GM19239 (cell line): ENCODE data around the gene TBC1D25.
A peak's percentile ranks its signal among the peaks of the same experiment; 100 is the strongest.
"Not testable (repeated sequence)": the region's sequence is repeated elsewhere in the genome, so short reads cannot be mapped to it uniquely, and the experiment has no call there.

Source experiments
- DNase-seq: peaks from one replicate; pipeline ENCODE4 v3.0.0; 2011; ENCODE audit warnings: low spot score; ENCODE audit not compliant: insufficient read length
- FAIRE-seq: peaks from 2 replicates; lab custom pipeline; 2011; peaks lifted over from hg19 to GRCh38; lab: Jason Lieb, UNC

TBC1D25 gene

DNA sequence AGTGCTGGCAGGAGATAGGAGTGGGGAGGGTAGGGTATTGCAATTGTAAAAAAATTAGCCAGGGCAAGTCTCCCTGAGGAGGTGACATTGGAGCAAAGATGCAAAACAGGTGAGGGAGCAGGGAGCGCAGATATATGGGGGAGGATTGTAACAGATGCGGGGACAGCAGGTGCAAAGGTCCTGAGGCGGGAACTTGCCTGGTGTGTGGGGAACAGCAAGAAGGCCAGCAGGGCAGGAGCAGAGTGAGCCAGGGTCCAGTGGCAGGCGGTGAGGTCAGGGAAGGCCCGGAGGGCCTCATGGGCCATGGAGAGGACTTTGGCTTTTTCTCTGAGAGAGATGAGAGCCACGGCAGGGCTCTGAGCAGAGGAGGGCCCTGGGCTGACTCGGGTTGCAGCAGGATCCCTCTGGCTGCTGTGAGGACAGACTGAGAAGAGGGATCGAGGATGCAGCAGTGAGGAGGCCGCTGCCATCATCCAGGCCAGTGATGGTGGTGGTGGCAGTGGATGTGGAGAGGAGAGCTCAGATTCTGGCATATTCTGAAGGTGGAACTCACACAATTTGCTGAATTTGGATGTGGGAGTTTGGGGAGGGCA, 24.6 kb upstream of the TBC1D25 start:
- FAIRE-seq (no peak), DNase-seq (no peak)

DNA sequence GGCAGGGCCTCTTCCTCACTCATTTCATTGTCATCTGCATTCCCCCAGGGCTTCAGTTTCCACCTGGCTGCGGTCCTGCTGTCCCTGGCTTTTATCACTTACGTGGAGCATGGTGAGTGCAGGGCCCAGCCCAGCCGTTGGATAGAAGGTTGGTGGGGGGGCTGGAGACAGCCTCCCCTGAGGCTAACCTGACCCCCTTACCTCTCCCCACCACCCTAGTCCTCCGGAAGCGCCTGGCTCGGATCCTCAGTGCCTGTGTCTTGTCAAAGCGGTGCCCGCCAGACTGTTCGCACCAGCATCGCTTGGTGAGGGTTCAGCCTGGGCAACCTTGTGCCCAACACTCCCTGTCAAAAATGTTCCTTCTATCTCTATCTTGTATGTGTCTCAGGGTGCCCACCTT, 23.7 kb upstream of the TBC1D25 start:
- DNase-seq: no peak
- no peak for FAIRE-seq

DNA sequence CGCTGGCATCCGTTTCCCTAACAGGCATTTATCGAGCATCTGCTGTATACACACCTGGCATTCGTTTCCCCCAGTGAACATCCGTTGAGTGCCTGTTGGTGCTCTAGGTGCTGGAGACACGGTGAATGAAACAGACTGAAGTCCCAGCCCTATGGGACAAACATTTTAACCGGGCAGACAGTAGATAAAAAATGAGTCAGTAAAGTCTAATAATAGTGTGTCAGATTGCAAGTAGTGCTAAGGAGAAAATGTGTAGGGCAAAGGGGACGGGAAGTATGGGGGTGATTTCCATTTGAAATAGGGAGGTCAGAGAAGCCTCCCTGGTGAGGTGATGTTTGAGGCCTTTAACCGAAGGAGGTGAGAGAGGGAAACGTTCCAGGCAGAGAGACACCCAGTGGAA, 23.2 kb upstream of the TBC1D25 start:
- no peak for FAIRE-seq

GRCh38 chrX:48516987-48517386, 22.5 kb upstream of the TBC1D25 start:
- FAIRE-seq (no peak), DNase-seq (no peak)

More for the DNA sequence above, 23.2 kb upstream of the TBC1D25 start:
- no peak for DNase-seq

GRCh38 chrX:48519481-48519880, 20.0 kb upstream of the TBC1D25 start:
- FAIRE-seq, DNase-seq: not testable (repeated sequence)

GRCh38 chrX:48520455-48520854, 19.1 kb upstream of the TBC1D25 start:
- no peak for DNase-seq
- FAIRE-seq: no peak

DNA sequence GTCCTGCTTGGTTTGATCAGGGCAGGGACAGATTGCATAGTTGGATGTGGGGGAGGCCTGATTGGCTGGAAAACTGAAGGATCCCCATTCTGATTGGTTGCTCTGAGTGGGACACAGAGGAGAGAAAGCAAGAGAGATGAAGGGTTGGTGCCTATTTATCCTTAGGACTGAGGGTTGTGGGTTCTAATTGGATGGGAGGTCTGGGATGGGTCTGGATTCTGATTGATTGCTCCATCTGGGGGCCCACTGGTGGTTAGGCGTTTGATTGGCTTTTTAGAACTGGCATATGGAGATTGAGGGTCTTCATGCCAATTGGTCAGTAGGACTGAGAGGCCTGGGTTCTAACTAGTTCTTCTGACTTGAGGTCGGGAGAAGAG, 18.6 kb upstream of the TBC1D25 start:
- FAIRE-seq (no peak), DNase-seq (no peak)

DNA sequence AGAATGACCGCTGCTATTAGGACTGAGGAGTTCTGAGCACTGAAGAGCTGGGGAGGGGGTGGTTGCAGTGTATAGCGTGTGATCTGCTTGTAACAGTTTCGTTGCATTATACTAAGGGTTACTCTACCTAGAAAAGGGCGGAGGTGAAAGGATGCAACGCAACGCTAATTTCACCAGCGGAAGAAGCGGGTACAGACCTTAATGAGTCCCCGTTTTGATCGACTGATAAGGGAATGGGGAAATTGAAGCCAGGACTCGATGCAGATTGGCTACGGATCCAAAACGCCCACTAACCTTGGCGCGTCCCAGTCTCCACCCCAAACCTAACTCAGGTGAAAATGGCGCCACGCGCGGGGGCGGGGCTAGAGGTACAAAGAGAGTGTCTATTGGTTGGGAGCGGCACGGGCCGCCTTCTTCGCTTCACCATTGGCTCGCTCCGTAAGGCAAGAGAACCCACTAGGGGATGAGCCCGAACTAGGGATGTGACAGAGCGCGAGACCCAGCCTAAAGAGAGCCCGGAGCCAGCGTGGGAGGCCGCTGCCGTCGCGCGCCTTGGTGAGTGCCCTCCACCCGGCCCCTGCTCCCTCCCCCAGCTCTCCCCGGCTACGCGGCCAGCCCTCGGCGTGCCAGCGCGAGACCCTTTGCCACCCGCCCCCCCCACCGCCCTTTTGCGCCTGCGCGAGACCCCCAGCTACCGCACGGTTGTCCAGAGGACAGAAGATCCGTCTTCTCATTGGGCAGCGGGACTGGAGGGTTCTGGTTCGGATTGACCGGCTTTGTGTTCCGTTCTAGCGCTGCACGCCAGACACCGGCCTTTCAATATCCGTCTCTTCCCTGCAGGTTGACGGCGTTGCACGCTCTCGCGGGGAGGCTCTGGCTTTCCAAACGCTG, 17.9 kb upstream of the TBC1D25 start, which contains the start of gene EBP:
Gene EBP, plus strand, starts transcription at position 456 of the 891 bp plus-strand sequence. CDS start 1,964 bp downstream, outside the sequence.
- peak; percentile 94 for FAIRE-seq

DNA sequence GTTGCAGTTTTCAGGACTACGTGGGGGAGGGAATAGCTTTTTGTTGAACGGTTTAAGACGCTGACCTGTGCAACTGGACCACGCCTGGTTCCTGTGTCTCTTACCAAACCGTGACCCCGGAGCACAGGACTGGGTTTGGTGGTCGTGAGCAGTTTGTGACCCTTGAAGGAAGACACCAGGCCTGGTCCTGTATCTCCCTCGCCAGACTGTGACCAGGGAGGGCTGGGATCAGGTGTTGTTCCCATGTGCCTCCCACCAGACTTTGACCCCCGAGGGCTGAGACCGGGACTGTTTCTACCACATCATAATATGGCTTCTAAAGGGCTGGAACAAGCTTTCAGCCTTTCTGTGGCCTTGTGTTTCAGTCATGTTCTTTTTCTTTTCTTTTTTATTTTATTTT, 17.2 kb upstream of the TBC1D25 start:
- FAIRE-seq: peak; percentile 76
- no peak for DNase-seq

More for the DNA sequence above, 17.9 kb upstream of the TBC1D25 start, which contains the start of gene EBP:
- DNase-seq: peak; percentile 81

DNA sequence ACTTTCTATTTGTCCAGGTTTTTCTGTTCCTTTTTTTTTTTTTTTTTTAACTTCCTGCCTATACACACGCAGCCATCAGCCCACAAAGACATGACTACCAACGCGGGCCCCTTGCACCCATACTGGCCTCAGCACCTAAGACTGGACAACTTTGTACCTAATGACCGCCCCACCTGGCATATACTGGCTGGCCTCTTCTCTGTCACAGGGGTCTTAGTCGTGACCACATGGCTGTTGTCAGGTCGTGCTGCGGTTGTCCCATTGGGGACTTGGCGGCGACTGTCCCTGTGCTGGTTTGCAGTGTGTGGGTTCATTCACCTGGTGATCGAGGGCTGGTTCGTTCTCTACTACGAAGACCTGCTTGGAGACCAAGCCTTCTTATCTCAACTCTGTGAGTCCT, 15.8 kb upstream of the TBC1D25 start:
- DNase-seq (no peak), FAIRE-seq (no peak)

- not testable (repeated sequence) for FAIRE-seq, DNase-seq
Measured at GRCh38 chrX:48525853-48526252, 13.7 kb upstream of the TBC1D25 start.

DNA sequence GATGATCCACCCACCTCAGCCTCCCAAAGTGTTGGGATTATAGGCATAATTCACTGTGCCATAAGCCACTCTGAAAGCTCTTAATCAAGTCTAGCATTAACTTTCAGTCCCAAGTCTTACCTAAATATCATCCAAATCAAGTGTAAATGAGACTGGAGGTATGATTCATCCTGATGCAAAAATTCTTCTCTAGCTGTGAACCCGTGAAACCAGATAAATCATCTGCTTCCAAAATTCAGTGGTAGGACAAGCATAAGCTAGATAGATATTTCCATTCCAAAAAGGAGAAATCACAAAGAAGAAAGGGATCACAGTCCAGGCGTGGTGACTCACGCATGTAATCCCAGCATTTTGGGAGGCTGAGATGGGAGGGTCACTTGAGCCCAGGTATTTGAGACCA, 8.8 kb upstream of the TBC1D25 start:
- DNase-seq: no peak
- FAIRE-seq: no peak

DNA sequence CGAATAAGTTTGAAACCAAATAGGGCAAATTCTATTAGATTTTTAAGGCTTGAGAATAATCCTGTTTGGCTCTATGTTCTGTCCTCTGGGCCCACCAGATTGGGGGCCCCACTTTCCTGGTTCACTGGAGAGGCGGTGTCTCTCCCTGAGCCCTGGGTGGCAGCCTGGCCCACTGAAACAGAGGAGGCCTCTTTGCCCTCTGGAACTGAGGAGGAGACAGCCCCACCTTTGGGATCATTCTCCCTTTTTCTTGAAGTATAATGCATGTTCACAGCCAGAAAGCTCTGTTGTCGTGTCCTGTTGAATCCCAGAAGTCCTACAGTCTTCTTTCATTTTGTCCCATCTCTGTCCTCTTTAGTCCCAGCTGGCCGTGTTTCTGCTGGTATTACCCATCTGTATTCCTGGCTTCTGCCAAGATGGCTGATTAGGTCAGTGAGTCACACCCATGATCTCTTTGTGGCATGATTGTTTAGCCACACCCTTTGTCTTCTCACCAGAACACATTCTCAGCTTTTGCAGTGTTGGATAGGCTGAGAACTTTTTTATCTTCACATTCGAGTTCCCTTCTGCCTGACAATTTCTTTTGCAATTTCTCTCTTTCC, 8.1 kb upstream of the TBC1D25 start:
- FAIRE-seq: no peak

DNA sequence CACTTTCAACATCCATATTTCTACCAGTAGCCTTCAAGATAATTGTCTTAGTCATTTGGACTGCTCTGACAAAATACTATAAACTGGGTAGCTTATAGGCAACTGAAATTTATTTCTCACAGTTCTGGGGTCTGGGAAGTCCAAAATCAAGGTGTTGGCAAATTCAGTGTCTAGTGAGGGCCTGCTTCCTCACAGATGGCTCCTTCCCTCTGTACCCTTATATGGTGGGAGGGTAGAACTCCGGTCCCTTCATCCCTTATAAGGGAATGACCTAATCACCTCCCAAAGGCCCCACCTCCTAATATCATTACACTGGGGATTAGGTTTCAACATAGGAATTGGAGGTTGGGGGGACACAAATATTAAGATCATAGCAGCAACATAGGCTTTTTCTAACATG, 7.4 kb upstream of the TBC1D25 start:
- DNase-seq: no peak
- no peak for FAIRE-seq

More for the DNA sequence above, 8.1 kb upstream of the TBC1D25 start:
- DNase-seq: no peak

DNA sequence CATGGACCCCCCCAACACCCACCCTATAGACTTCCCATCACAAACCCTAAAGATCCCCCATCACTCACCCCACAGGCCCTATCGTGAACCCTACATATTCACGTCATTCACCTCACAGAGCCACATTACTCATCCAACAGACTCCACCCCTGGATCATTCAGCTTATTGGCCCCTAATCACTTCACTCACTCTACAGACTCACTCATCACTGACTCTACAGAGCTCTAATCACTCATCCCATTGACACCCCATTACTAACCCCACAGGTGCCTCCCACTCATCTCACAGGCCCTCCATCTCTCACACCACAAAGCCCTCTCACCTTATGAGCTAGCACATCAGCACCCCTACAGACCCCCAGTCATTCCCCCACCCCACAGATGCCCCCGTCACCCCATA, 6.3 kb upstream of the TBC1D25 start:
- DNase-seq (no peak), FAIRE-seq (no peak)

DNA sequence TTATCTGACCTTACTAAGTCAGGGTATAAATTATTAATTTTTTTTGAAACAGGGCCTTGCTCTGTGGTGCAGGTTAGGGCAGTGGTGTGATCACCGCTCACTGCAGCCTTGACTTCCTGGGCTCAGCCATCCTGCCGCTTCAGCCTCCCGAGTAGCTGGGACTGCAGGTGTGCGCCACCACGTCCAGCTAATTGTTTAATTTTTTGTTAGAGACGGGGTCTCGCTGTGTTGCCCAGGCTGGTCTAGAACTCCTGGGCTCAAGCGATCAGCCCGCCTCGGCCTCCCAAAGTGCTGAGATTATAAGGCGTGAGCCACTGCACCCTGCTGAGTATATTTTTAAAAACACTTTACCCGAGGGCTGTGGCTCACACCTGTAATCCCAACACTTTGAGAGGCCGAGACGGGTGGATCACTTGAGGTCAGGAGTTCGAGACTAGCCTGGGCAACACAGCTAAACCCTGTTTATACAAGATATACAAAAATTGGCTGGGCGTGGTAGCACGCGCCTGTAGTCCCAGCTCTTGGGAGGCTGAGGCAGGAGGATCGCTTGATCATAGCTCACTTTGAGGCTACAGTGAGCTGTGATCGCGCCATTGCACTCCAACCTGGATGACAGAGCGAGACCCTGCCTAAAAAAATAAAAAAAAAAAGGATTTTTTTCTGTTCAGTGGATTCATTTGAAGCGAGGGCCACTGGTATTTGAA, 721 bp upstream of the TBC1D25 start:
- DNase-seq: no peak
- peak; percentile 62 for FAIRE-seq

GRCh38 chrX:48540028-48540375, 488 bp downstream of the TBC1D25 start:
- FAIRE-seq (peak; percentile 77), DNase-seq (no peak)

- no peak for FAIRE-seq
- no peak for DNase-seq
Measured at GRCh38 chrX:48540480-48540879, 966 bp downstream of the TBC1D25 start.

DNA sequence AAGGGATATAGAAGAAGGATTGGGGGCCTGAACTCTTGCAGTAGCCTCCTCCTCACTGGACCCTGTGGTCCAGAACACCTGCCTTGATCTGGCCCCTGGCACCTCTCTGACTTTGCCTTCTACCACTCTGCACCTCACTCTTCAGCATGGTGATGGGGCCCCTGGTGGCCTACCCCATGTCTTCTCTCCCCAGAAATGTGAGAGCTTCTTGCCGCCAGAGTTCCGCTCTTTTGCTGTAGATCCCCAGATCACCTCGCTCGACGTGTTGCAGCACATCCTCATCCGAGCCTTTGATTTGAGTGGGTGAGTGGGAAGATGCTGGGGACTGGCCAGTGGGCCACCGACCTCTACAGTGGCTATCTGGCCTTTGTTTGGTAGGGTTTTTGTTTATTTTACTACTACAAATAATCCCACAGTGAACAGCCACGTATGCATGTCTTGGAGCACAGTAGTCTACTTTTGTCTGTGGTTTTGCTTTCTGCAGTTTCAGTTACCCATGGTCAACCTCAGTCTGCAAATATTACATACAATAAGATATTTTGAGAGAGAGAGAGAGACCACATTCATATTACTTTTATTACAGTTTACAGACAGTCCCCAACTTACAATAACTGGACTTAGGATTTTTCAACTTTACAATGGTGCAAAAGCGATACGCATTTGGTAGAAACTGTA, 1.8 kb downstream of the TBC1D25 start:
- DNase-seq (no peak), FAIRE-seq (peak; percentile 67)

DNA sequence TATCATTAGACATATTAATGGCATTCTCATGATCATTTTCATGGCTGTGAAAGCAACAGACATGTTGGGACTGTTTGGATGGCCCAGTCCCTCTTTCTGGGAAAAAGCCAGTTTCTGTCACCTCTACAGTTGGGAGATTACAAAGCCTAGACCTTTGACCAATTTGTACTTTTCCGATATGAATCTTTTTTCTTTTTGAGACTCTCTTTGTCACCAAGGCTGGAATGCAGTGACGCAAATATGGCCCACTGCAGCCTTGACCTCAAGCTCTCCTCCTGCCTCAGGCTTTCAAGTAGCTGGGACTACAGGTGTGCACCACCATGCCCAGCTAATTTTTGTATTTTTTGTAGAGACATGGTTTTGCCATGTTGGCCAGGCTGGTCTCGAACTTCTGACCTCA, 9.4 kb downstream of the TBC1D25 start:
- DNase-seq (no peak), FAIRE-seq (peak; percentile 8)
